ENCODE measurements around the gene ZNF644. TPM values are rescaled to one million over a fixed set of nuclear protein-coding genes. Genes with fewer than 3 reads are reported as not detected.

Gene ZNF644
- total and polyA plus RNA-seq, 5 donors from 2014 or later: 46.9 to 139 (median 52.9) TPM

- Histone ChIP-seq H3K27ac (ENCODE audit: insufficient read depth, low read length, poor library complexity, severe bottlenecking) (no peak overlapping the region), H3K4me1 (ENCODE audit: control insufficient read depth, insufficient read depth, low read length, poor library complexity, severe bottlenecking) (no peaks in the 10 kb centered on the region), H3K9me3 (ENCODE audit: control insufficient read depth in 2 of 2, low read length in 2 of 2) (peaks cover 30 to 38% of the 10 kb centered on the region in 2 experiments), H3K36me3 (ENCODE audit: control insufficient read depth, insufficient read depth, low read length) (no peaks in the 10 kb centered on the region), H3K27me3 (ENCODE audit: control insufficient read depth, insufficient read depth, low read length) (no peaks in the 10 kb centered on the region), H3K4me3 (ENCODE audit: low read depth, low read length) (no peak overlapping the region)
- Mint-ChIP-seq H3K27ac (no peak overlapping the region), H3K4me3 (no peak overlapping the region), H3K4me1 (peaks cover 0 to 6% (median 0%) of the 10 kb centered on the region in 4 donors), H3K9me3 (peaks cover 2 to 37% (median 25%) of the 10 kb centered on the region in 7 donors), H3K27me3 (peaks cover 6% of the 10 kb centered on the region), H3K36me3 (peaks cover 10% of the 10 kb centered on the region)
- no peak for ATAC-seq (ENCODE audit: low read depth in 2 of 2)
- no peak for DNase-seq
These were observed 139.6 kb downstream of the ZNF644 start for GRCh38 chr1:90882221-90882620.

- Mint-ChIP-seq H3K4me3 (no peak overlapping the region), H3K27me3 (peaks cover 6% of the 10 kb centered on the region), H3K36me3 (peaks cover 10% of the 10 kb centered on the region), H3K27ac (no peak overlapping the region), H3K4me1 (peaks cover 0 to 6% (median 0%) of the 10 kb centered on the region in 4 donors), H3K9me3 (peaks cover 3 to 37% (median 19%) of the 10 kb centered on the region in 7 donors)
- Histone ChIP-seq H3K27ac (ENCODE audit: insufficient read depth, low read length, poor library complexity, severe bottlenecking) (no peak overlapping the region), H3K4me1 (ENCODE audit: control insufficient read depth, insufficient read depth, low read length, poor library complexity, severe bottlenecking) (no peaks in the 10 kb centered on the region), H3K36me3 (ENCODE audit: control insufficient read depth, insufficient read depth, low read length) (no peaks in the 10 kb centered on the region), H3K9me3 (ENCODE audit: control insufficient read depth in 2 of 2, low read length in 2 of 2) (peaks cover 30 to 38% of the 10 kb centered on the region in 2 experiments), H3K4me3 (ENCODE audit: low read depth, low read length) (no peak overlapping the region), H3K27me3 (ENCODE audit: control insufficient read depth, insufficient read depth, low read length) (no peaks in the 10 kb centered on the region)
- ATAC-seq (ENCODE audit: low read depth in 2 of 2) (no peak), DNase-seq (no peak)
These were observed 140.8 kb downstream of the ZNF644 start for GRCh38 chr1:90881034-90881433.

GRCh38 chr1:90879281-90879680 lies 142.6 kb downstream of the ZNF644 start:
- H3K9me3 Mint-ChIP-seq: peaks cover 3 to 45% (median 26%) of the 10 kb centered on the region in 7 donors
- no peak for ATAC-seq (ENCODE audit: low read depth in 2 of 2)
- no peak overlapping the region for H3K27ac Mint-ChIP-seq

GRCh38 chr1:90876101-90876500 lies 145.7 kb downstream of the ZNF644 start:
- Histone ChIP-seq H3K4me1 (ENCODE audit: control insufficient read depth, insufficient read depth, low read length, poor library complexity, severe bottlenecking) (no peaks in the 10 kb centered on the region), H3K36me3 (ENCODE audit: control insufficient read depth, insufficient read depth, low read length) (no peaks in the 10 kb centered on the region), H3K4me3 (ENCODE audit: low read depth, low read length) (no peak overlapping the region), H3K9me3 (ENCODE audit: control insufficient read depth in 2 of 2, low read length in 2 of 2) (peaks cover 26 to 30% of the 10 kb centered on the region in 2 experiments), H3K27me3 (ENCODE audit: control insufficient read depth, insufficient read depth, low read length) (no peaks in the 10 kb centered on the region), H3K27ac (ENCODE audit: insufficient read depth, low read length, poor library complexity, severe bottlenecking) (no peak overlapping the region)
- Mint-ChIP-seq H3K27me3 (peaks cover 6% of the 10 kb centered on the region), H3K36me3 (peaks cover 6% of the 10 kb centered on the region), H3K9me3 (peaks cover 1 to 40% (median 21%) of the 10 kb centered on the region in 7 donors), H3K4me3 (no peak overlapping the region), H3K4me1 (peaks cover 0 to 6% (median 0%) of the 10 kb centered on the region in 4 donors), H3K27ac (no peak overlapping the region)
- ATAC-seq (ENCODE audit: low read depth in 2 of 2) (no peak), DNase-seq (no peak)

More at GRCh38 chr1:90879281-90879680, 142.6 kb downstream of the ZNF644 start:
- Histone ChIP-seq H3K9me3 (ENCODE audit: control insufficient read depth in 2 of 2, low read length in 2 of 2) (peaks cover 30 to 38% of the 10 kb centered on the region in 2 experiments), H3K4me3 (ENCODE audit: low read depth, low read length) (no peak overlapping the region), H3K4me1 (ENCODE audit: control insufficient read depth, insufficient read depth, low read length, poor library complexity, severe bottlenecking) (no peaks in the 10 kb centered on the region), H3K36me3 (ENCODE audit: control insufficient read depth, insufficient read depth, low read length) (no peaks in the 10 kb centered on the region), H3K27ac (ENCODE audit: insufficient read depth, low read length, poor library complexity, severe bottlenecking) (no peak overlapping the region), H3K27me3 (ENCODE audit: control insufficient read depth, insufficient read depth, low read length) (no peaks in the 10 kb centered on the region)
- peaks cover 10% of the 10 kb centered on the region for H3K36me3 Mint-ChIP-seq
- no peak overlapping the region for H3K4me3 Mint-ChIP-seq
- H3K4me1 Mint-ChIP-seq: peaks cover 0 to 6% (median 0%) of the 10 kb centered on the region in 4 donors
- DNase-seq: no peak
- peaks cover 6% of the 10 kb centered on the region for H3K27me3 Mint-ChIP-seq
